ENCODE data around the gene GLOD4.

The GLOD4 gene

DNA sequence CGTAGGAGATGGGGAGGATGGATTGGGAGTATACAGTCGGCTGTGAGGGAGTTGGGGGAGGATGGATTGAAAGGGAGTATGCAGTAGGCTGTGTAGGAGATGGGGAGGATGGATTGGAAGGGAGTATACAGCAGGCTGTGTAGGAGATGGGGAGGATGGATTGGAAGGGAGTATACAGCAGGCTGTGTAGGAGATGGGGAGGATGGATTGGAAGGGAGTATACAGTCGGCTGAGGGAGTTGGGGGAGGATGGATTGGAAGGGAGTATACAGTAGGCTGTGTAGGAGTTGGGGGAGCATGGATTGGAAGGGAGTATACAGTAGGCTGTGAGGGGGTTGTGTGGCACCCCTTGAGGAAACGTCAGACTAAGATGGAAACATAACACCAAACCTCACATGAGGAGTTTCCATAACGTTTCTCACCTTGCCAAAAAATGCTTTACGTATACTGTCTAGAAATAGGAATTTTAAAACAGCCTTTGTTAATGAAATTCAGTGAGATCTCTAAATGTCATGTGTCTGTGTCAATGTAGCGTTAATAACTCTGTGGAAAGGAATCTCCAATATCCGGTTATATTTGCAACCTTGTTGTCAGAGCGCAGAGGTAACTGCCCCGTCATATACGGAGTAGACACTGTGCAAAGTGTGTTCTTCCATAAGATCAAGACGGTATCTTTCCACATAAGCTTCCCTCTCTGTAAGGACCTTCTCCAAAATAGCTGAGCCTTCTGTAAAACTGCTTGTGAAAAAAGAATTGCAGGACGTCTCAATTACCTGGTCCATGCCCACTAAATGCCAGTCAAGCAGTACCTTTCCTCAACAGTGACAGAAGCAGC is 61.2 kb downstream of the GLOD4 start:
- in situ Hi-C loops (cut with MboI; ENCODE audit: low pct_unique_long_range_greater_than_20kb, low sequenced_read_pairs): no loop called here
- DNase-seq: no peak

DNA sequence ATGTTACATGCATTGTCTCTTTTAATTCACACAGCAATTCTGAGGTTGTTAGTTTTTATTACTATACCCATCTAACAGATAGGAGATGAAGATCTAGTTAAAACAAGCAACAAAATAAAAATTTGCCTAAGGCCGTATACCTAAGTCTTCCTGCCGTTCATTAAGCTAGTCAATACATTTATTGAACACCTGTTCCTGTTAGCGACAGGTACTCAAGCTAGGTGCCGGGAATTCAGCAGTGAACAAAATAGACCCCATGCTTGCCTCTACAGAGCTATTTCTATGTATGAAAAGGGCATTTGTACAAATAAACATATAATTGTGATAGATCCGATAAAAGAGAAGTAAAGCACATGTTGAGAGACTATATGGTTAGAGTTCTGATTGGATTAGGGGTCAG is 64.0 kb downstream of the GLOD4 start:
- no peak for DNase-seq
- in situ Hi-C loops (cut with MboI; ENCODE audit: low pct_unique_long_range_greater_than_20kb, low sequenced_read_pairs): no loop called here

All from KBM-7 (cell line).